Esophagus mucosa (tissue), 1 donor: ENCODE data around the gene LRP3. TPM values are rescaled to one million over a fixed set of nuclear protein-coding genes. Genes with fewer than 3 reads are reported as not detected.

Source experiments
- total RNA-seq: library from RNA; stranded (reverse); gene quantifications from one replicate; pipeline ENCODE4 v1.2.4, GENCODE V29; 2023
- donor health status: DM: yes; HTN: yes; CAD: no.

Gene LRP3
- total RNA-seq, 1 donor from 2014 or later = 3.9 TPM

Other genes with a start within 250 kb of the LRP3 start
- 8.3 TPM for gene CEP89, start 222.4 kb upstream of the LRP3 start, total RNA-seq
- gene FAAP24, start 222.1 kb upstream of the LRP3 start, total RNA-seq = 3.8 TPM
- gene RHPN2, start 129.4 kb upstream of the LRP3 start, total RNA-seq = 0.84 TPM
- 3.9 TPM for gene GPATCH1, start 113.1 kb upstream of the LRP3 start, total RNA-seq
- gene WDR88, start 62.2 kb upstream of the LRP3 start, total RNA-seq = not detected
- not detected for gene SLC7A10, start 31.5 kb downstream of the LRP3 start, total RNA-seq
- 18.3 TPM for gene CEBPA, start 108.2 kb downstream of the LRP3 start, total RNA-seq
- gene CEBPG, start 179.4 kb downstream of the LRP3 start, total RNA-seq = 26.5 TPM